Suprapubic skin (tissue), 3 donors: ENCODE measurements around the gene HTR2C.

Experiments
- POLR2AphosphoS5 ChIP-seq, 3 donors: sonication (generic); formaldehyde crosslinking; IDR thresholded peaks; one replicate each; pipeline ENCODE4 v1.6.1; 2017; ENCODE audit warnings: antibody characterized with exemption in 3 of 3
- TF ChIP-seq, protein P1 (sequence below), 2 donors: fragments of 200-600 bp in 1 of 2; fragments of 450-650 bp in 1 of 2; sonication (generic) in 1 of 2; IDR thresholded peaks; one replicate each; pipeline ENCODE4 v1.5.1; 2016 to 2019; ENCODE audit warnings: antibody characterized with exemption in 2 of 2, mild to moderate bottlenecking in 1 of 2, moderate library complexity in 1 of 2

DNA sequence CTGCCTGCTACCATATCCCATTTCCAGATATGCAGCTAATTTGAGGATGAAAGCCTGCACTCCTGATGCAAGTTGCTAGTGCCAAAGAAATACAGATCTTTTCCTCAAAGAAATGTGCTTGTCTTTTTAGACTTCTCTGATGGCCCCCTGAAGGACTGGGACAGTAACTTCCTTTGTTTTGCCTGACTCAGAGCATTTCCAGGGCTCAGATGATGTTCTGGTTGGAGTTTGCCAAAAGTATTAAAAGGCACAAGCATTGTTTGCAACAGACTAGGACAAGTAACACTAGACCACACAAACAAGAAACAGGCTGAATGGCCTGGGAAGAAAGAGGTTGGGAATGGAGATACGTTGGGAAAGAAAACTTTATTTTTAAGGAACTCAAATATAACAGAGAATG is 258.3 kb downstream of the HTR2C start:
- no peak for TF ChIP-seq POLR2AphosphoS5 (IDR thresholded peaks at IDR 0.05)
- TF ChIP-seq, protein P1, sequence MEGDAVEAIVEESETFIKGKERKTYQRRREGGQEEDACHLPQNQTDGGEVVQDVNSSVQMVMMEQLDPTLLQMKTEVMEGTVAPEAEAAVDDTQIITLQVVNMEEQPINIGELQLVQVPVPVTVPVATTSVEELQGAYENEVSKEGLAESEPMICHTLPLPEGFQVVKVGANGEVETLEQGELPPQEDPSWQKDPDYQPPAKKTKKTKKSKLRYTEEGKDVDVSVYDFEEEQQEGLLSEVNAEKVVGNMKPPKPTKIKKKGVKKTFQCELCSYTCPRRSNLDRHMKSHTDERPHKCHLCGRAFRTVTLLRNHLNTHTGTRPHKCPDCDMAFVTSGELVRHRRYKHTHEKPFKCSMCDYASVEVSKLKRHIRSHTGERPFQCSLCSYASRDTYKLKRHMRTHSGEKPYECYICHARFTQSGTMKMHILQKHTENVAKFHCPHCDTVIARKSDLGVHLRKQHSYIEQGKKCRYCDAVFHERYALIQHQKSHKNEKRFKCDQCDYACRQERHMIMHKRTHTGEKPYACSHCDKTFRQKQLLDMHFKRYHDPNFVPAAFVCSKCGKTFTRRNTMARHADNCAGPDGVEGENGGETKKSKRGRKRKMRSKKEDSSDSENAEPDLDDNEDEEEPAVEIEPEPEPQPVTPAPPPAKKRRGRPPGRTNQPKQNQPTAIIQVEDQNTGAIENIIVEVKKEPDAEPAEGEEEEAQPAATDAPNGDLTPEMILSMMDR (IDR thresholded peaks at IDR 0.05), result no peak
